Activated CD8-positive, alpha-beta memory T cell treated with anti-CD3 and anti-CD28 coated beads, Interleukin-2, amount 50 U/mL, for 48 hours (primary cell): ENCODE data around the gene AKT1.
"Not testable (repeated sequence)": the region's sequence is repeated elsewhere in the genome, so short reads cannot be mapped to it uniquely, and the experiment has no call there.

Experiments used
- DNase-seq: peaks from one replicate; pipeline ENCODE4 v3.0.0-alpha.2; 2020

AKT1 gene

DNA sequence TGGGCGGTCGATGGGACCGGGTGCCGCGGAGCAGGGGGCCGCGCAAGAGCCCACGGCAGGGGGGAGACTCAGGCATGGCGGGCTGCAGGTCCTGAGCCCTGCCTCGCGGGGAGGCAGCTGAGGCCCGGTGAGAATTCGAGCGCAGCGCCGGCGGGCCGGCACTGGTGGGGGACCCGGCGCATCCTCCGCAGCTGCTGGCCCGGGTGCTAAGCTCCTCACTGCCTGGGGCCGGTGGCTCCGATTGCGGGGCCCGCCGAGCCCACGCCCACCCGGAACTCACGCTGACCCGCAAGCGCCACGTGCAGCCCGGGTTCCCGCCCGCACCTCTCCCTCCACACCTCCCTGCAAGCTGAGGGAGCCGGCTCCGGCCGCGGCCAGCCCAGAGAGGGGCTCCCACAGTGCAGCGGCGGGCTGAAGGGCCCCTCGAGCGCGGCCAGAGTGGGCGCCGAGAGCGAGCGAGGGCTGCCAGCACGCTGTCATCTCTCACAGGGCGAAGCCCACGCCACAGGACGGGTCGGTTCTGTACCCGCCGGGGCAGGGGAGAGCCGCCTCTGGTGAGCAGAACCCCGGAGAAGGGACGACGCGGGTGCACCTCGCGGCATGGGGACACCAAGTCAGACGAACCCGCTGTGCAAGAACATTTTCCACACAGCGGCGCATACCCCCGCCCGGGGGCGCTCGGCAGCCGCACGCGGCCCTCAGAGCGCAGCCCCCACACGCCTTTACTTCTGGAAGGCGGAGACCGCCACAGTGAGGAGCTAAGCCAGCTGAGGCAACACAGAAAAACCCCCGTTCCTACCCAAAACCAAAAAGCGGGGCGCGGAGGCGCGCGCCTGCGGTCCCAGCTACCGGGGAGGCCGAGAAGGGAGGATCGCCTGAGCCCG lies 43.8 kb downstream of the AKT1 start:
- no peak for DNase-seq

DNA sequence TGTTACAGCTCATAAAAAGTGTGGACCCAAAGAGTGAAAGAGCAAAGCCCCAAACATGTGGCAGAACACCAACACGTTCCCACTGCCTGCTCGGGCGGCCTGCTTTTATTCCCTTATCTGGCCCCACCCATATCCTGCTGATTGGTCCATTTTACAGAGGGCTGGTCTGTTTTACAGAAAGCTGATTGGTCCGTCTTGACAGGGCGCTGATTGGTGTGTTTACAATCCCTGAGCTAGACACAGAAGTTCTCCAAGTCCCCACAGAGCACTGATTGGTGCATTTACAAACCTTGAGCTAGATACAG lies 44.8 kb downstream of the AKT1 start:
- DNase-seq: not testable (repeated sequence)

DNA sequence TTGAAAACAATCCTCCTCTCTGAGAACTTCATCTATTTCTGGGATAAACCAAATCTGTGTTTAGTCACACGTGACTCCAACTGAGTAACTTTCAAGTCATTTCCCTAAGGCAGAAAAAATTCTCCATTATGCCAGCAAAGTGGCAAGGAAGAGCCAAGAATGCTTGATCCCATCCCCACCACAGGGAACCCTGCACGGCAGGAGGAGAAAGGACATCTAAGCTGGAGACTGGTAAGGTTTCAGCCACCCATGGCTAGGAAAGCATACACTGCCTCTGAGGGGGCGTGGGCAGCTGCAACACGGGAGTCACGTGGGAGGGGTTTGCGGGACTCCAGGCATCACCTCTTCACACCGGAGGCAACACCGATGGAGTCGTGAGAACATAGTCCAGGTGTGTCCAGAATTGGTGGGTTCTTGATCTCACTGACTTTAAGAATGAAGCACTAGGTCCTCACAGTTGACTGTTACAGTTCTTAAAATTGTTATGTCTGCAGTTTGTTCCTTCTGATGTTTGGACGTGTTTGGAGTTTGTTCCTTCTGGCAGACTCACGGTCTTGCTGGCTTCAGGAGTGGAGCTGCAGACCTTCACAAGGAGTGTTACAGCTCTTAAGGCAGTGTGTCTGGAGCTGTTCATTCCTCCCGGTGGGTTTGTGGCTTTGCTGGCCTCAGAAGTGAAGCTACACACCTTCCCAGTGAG lies 45.3 kb downstream of the AKT1 start:
- DNase-seq: no peak

DNA sequence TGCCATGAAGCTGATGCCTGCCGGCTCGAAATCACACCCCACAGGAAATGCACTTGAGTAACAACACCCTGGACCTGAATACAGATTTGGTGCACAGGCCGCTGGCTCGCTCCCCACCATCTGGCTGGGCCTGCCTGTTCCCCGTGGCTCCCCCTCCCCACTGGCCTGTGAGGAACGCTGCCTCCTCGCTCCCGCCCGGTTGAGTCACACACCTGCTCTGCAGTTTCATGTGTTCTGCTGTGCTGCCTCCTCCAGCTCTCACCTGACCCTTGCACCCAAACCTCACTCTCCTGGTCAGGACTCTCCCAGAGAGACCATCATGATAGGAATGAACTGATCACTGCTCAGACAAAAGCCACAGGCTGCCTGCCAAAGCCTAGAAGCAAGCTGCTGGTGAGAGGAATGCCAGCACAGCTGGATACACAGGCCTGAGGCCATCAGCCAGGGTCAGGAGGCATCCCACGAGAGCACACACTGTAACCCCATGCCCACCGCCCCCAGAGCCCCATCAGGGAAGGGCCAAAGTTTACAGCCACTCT lies 46.4 kb downstream of the AKT1 start:
- no peak for DNase-seq

DNA sequence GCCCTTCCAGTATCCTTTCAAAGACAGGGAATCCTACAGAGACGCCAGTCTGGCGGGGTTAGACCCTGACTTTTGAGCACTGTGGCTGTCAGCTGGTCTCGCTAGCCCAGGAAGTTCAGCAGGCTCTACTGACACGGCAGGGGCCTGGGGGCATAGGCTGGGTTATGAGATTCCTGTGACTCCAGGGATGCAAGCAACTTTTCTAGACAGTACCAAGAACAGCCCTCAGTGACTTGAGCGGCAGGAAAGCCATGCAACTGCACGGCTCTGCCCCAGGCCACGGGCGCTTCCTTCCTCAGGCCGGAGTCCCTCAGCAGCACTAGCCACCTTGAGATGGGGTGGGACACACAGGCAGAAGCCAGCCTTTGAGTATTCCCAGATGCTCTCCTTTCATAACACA lies 47.7 kb downstream of the AKT1 start:
- DNase-seq: no peak

DNA sequence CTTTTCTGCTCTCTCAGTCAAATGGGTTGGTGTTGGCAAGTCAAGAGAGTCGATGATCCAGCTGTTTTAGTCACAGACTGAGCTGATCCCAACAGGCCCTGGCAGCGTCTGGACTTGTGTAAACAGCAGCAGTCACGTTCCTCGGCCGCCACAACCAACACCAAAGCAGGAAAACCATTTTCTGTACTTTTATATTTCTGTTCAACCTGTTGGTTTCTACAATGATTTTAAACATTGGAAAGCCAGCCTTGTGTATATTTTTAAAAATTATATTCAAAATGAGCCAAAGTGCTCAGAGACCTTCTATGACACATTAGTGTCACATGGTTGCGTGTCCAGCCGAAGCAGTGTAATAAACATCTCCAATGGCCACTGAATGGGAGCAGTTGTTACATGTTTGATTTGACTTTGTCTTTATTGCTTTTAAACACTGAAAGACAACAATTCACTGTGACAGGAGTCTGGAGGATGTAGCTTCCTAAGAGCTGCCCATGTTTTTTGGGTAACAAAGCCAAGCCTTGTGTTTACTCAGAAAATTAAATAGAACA lies 48.5 kb downstream of the AKT1 start:
- DNase-seq: no peak

DNA sequence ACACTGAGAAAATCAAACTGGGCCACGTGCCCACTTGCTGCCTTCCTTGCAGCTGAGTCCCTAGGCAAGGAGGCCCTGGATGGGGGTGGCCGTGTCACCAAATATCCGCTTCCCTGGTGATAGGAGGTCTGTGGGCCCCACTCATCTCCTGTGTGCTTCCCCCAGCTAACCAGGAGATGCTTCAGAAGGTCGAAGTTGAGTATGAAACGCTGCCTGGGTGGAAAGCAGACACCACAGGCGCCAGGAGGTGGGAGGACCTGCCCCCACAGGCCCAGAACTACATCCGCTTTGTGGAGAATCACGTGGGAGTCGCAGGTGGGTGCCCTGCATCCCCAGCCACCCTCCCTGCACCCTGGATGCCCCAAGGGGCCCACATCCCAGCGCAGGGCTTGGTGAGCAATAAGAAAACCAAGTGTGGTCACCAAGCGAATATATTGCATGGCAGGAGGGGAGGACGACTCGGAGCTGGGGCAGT lies 49.4 kb downstream of the AKT1 start:
- DNase-seq: no peak

DNA sequence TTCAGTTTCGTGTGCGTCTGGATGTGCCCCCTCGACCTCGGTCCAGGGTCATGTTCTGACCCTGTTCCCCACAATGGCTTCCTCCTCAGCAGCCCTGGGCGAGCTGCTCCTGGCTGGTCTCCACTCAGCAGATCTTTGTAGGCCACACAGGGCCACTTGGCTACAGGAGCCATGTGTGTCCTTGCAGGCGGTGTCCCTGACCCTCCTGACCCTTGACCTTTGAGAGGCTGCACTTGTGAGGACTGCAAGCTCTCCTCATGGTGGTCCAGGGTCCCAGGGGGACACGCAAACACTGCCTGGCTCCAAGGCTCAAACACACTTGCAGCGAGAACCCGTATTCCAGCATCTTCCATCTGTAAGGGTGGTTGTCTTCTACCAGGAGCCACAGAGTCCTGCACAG lies 50.1 kb downstream of the AKT1 start:
- DNase-seq: no peak

DNA sequence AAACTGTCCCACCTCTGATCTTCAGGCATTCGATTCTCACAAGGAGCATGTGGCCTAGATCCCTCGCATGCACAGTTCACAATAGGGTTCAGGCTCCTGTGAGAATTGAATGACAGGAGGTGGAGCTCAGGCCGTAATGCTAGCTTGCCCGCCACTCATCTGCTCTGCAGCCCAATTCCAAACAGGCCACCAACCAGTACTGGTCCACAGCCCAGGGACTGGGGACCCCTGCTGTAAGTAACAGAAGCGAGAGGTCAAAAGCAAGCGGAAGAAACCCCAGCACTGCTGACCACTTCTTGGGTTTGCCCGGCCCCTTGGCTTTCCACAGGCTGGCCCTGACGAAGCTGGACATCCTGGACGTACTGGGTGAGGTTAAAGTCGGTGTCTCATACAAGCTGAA lies 51.1 kb downstream of the AKT1 start:
- no peak for DNase-seq

DNA sequence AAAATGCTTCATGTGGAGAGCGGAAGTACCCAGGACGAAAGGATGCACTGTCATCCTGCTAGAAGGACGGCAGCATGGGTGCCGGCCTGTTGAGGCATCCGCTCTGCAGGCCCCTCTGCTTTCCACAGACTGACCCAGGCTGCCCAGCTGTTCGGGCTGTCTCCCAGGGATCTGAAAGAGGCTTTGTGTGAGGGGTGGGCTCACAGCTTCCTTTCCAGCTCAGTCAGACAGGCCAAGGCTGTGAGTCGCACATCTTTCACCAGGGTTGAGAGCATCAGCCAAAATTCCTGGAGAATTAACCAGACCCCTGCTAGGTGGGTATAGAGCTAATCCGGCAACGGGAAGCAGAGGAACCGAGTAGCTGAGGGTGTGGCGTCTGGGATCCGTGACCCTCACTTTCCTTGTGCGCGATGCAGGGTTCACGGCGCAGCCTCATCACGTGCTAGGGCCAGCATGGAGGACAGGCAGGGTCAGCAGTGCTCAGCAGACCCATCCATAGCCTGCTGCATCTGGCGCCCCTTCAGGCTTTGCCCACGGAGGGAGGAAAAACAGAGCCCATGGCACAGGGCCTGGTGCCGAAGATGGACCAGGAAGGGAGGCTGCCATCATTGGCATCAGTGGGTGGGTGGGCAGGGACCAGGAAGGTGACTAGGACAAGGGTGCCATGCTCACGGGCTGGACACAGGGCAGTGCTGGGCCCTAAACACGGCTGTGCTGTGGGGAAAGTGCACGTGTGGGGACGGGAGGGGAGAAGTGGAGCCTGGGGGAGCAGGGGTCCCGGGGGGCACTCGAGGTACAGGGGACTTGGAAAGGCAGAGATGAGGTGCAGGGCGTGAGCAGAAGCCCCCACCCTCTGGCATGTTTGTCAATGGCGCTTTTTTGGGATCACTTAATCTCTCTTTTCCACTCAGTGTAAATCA lies 51.8 kb downstream of the AKT1 start:
- no peak for DNase-seq

DNA sequence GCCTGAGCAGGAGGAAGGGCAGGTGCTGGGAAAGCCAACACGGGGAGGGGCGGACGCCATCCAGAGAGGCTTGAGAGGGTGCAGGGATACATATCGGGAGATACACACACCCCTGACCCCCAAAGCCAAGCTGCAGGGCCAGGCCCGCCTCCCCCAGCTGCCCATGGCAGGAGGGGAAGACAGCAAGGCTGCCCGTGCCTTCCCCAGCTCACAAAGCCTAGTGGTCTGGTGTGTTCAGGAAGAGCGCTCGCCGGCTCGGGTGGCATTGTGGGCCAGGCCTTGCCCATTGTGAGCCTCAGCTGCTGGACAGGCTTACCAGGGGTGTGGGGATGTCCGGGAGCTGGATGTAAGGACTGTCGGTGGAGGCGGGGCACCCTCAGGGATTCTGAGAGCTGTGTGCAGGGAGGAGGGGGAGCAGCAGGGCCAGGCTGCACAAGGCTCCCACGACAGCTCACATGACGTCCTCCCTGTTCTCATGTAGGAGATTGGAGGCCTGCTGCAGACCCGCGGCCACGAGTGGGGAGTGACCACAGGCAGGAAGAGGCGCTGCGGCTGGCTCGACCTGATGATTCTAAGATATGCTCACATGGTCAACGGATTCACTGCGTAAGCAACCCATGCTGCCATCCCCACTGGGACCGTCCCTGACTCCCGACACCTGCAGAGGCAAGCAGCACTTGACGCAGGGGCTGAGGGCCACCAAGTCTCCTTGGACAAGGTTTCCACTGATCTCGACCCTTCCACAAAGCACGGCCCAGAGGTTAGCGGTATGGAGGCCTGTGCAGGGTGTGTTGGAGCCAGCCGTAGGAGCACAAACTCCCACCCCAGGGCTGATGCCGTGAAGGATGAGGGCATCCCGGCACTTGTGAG lies 52.7 kb downstream of the AKT1 start:
- no peak for DNase-seq

DNA sequence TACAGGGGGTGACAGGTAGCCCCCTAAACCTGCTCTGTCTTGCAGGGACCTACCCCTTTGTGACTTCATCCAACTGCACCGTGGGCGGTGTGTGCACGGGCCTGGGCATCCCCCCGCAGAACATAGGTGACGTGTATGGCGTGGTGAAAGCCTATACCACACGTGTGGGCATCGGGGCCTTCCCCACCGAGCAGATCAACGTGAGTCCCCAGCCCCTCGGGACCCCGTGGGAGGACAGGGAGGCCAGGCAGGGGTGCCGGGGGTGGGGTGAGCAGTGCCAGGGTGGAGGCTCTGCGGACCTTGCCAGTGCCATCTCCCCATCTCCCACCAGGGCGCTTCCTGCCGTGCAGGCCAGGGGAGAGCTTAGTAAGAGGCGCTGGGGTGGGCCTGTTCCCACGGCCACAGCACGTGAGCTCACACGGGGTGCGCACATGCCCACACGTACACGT lies 53.7 kb downstream of the AKT1 start:
- DNase-seq: no peak

DNA sequence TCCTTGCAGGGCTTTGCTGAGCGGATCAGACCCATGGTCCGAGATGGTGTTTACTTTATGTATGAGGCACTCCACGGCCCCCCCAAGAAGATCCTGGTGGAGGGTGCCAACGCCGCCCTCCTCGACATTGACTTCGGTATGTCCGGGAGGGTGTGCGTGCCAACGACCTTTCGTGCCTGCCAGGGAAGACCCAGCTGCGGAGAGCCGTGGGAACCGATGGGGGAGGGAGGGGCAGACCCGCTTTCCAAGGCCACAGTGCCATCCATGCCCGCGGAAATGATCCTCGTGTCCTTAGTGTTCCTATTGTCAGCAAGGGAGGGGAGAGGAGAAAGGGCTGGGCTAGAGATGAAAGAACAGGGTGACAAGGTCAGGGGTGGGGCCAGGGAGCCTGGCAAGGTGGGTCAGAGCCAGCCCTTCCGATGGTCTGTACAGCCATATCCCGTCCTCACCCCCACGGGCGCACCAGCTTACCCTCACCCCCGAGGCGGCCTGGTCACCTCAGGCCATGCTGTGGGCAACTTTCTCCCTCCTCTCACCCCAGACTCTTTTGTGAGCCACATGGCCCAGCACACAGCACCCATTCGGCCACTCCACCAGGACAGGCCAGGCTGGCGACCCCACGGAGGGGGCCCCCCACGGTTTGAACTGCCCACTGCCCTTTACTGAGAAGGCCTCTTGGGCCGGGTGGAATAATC lies 54.3 kb downstream of the AKT1 start:
- DNase-seq: no peak

DNA sequence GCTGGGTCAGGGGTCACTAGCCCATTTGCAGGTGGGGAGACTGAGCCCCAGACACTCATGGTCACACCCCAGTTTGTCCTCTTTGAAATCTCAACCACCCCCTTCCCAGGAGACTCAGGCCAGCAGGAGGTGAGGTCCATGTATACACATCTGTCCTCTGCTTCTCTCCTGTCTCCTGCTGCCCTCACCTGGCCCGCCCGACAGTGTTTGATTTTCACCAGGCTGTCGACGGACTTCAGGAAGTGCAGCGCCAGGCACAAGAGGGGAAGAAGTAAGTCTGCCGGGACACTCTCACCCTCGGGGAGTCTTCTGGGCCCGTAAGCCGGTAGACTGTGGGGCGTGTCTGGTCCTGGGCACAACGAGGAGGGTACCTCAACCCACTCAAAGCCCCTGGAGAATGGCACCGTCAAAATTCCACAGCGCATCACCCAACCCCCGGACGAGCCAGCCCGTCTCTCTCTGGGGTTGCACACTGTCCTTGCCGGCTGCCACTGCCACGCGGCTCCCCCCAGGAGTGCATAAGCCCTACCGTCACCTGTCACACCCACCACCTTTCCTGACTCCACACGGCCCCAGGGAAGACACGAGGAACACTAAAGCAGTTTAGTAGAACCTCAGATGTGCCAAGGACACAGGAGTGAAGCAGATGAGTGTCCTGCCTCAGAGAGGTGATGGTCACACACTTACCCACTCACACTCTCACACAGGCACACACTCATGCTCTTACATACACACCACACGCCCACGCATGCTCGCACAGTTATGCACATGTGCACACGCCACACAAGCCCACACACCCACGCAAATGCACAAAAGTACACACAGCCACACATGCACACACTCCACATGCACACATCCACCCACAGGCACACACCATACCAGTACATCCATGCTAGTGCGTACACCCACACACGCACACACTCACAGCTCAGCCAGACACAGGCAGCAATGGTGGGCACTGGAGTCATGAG lies 55.7 kb downstream of the AKT1 start:
- DNase-seq: no peak

DNA sequence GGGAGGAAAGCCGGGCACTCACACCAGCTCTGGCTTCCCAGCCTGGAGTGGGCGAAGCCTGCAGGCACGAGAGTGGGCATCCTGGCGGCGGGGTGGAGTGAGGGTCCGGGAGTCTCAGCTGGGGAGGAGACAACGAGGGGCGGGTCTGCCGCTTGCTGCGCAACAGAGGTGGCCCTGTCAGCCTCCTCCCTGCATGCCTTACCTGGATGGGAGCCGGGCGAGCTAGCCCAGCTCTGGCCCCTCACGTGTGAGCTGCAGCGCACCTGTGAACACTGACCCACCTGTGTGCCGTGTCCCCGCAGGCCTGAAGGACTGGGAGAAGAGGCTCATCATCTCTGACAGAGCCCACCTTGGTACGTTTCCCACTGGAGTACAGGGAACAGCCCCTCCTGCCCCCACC lies 56.5 kb downstream of the AKT1 start:
- no peak for DNase-seq

DNA sequence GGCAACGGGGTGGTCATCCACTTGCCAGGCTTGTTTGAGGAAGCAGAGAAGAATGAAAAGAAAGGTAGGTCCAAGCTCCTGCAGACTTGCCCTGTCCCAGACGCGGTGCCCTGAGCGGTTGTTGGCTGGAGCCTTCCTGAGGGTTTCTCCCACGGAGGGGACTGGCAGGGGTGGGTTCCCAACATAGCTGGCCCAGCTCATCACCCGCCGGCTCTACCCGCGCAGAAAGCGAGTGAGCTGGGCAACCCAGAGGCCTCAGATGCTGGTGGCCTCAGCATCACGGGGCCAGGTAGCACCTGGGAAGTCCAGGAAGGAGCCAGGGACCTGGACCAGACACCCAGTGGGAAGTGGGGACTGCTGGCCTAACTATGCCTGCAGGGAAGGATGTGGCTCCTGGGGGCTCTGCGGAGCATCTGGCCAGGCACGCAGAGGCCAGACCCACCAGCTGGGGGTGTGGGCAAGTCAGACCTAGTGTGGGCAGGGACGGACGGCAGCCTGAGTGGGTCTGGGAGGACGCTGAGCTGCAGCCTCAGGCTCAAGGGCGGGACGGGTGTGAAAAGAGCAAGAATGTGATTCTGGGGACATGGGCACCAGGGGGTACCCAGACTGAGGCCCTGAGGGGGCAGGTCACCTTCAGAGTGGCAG lies 57.1 kb downstream of the AKT1 start:
- no peak for DNase-seq

DNA sequence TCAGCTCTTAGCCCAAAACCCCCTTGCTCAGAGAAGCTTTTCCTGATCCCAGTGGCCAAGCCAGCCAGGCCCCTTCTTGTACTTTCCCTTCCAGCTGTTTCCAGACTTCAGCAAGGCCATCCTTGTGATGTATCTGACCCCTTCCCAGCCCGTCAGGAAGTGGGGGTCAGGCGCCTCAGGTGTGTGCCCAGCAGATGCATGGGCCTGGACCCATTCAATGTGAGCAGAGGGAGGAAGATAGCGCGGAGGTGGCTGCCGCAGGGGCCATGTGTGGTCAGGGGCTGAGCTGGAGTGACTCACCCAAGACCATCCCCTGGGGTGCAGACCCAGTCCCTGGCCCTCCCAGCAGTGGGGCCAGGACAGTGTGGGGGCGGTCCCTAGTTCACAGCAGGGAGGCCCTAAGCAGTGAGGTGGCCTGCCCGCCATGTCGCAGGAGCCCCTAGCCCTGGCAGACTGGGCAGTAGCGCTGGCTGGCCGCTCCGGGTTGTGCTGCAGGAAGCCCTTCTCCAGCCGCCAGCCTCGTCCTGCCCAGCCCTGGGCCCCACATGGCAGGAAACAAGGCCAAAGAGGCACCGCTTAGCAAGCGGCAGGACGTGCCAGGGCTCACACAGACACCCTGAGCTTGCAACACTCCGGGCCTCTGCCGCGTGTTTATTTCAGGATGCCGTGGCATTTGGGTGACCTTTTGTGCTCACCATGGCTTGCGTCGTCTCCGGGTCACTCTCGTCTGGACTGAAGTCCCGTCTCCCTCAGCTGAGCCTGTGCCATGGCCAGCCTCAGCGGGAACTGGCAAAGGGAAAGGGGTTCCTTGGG lies 59.5 kb downstream of the AKT1 start:
- no peak for DNase-seq
